Neural progenitor cell (in vitro differentiated cells): Measurements from ENCODE around the gene CES2.

Experiments used
- CTCF ChIP-seq: fragments of 200-600 bp; sonication (generic); IDR thresholded peaks from 2 replicates; pipeline ENCODE4 v1.5.1; 2017; ENCODE audit warnings: antibody characterized with exemption, mild to moderate bottlenecking
- EZH2 ChIP-seq: fragments of 200-600 bp; sonication (generic); IDR thresholded peaks from 2 replicates; pipeline ENCODE4 v1.6.1; 2017; ENCODE audit warnings: antibody characterized with exemption, mild to moderate bottlenecking, moderate library complexity
- EZH2phosphoT487 ChIP-seq: fragments of 200-600 bp; sonication (generic); IDR thresholded peaks from 2 replicates; pipeline ENCODE4 v1.6.1; 2017; ENCODE audit warnings: antibody characterized with exemption

GRCh38 chr16:66891360-66891759 is 44.0 kb upstream of the CES2 start:
- TF ChIP-seq CTCF (no peak), EZH2 (no peak), EZH2phosphoT487 (no peak)
